Smooth muscle cell of the umbilical artery (primary cell): ENCODE results near the gene NHLRC1. TPM values are rescaled to one million over a fixed set of nuclear protein-coding genes. Genes with fewer than 3 reads are reported as not detected.

Source experiments
- total RNA-seq: library from RNA; depleted of rRNA; stranded (reverse); fragments of >200 nt; gene quantifications from 2 replicates; pipeline ENCODE4 v1.2.3, GENCODE V29; 2014

Gene NHLRC1
- total RNA-seq: 2.1 and 2.4 TPM in 2 replicates

DNA sequence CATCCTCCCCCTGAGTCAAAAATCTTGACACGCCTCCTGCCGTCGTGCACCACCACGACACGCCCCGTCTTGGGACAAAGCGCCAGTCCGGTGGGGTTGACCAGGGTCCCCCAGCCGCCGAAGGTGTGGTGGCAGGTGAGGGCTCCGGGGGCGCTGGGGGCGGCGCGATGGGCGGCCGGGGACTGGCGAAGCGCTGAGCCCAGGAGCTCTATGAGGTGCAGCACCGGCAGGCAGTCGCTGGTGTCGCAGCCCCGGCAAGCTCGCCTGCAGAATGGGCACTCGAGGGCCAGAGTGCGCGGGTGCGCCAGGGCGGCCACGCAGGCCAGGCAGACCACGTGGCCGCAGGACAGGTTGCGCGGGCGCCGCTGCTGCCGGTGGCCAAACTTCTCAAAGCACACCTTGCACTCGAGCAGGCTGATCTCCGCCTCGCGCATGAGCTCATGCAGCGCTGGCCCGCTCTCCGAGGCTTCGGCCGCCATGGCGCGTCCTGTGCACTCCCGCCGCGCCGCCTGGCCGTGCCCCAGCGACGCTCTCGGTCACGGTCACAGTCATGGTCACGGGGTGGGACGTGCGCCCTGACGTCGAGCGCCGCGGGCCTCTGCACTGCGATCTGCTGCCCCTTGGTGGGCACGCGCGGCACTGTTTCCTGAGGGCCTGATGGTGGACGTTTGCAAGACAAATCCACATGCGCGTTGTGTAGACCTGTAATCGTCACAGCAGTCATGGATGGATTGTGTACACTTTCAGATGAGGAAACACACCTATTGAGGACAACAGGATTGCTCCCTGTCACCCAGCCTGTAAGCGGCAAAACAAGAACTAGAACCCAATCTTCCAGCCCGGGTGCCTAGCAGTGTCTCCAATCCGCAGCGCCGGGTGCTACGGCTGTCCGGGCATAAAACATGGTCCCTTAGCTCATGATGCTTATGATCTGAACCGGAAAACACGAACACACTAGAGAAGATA is at the start of gene NHLRC1:
TSS of gene NHLRC1 (minus strand) at position 550 of the 966 bp plus-strand sequence. CDS start at position 479, 71 bp downstream.

GRCh38 chr6:18155150-18155863 is 32.8 kb upstream of the NHLRC1 start, which contains the start of gene KDM1B:
KDM1B (plus strand) TSS chr6:18155422; CDS start chr6:18159896, 4,474 bp downstream.

DNA sequence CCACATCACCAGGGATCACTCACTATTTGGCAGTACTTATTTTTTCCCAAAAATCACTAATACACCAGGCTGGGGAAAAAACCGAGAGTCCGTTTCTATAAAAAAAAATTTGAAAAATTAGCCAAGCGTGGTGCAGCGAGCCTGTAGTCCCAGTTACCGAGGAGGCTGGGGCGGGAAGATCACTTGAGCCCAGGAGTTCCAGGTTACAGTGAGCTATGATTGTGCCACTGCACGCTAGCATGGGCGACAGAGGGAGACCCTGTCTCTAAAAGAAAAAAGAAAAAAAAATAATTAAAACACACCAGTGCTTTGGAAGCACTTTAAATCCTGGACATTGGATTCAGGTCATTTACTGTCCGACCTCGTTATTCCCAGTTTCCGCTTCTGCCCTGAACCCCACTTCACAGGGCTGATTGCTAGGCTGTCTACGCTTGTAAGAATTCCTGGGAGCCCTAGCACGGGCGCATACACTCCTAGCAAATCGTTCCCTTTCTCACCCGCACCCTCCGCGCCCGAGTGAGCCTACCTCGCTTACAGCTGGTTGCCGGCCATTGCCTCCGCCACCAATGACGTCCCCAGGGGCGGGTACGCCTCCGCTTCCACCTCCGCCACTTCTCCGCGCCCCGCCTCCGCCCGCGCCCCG is 32.2 kb upstream of the NHLRC1 start, which contains the start of gene TPMT:
TSS of gene TPMT (minus strand) at position 571 of the 643 bp plus-strand sequence. CDS start 5,950 bp downstream, outside the sequence.

Other genes starting within 250 kb of the NHLRC1 start
- gene KIF13A, start 135.0 kb downstream of the NHLRC1 start, total RNA-seq: 43.1 and 61.7 TPM in 2 replicates
- gene TPMT, start 32.4 kb upstream of the NHLRC1 start, total RNA-seq: 11.3 and 24.0 TPM in 2 replicates
- gene KDM1B, start 32.7 kb upstream of the NHLRC1 start, total RNA-seq: 21.7 and 47.7 TPM in 2 replicates
- gene DEK, start 141.9 kb upstream of the NHLRC1 start, total RNA-seq: 58.2 and 66.3 TPM in 2 replicates